ENCODE measurements around the gene ITPR1.

ITPR1 gene

DNA sequence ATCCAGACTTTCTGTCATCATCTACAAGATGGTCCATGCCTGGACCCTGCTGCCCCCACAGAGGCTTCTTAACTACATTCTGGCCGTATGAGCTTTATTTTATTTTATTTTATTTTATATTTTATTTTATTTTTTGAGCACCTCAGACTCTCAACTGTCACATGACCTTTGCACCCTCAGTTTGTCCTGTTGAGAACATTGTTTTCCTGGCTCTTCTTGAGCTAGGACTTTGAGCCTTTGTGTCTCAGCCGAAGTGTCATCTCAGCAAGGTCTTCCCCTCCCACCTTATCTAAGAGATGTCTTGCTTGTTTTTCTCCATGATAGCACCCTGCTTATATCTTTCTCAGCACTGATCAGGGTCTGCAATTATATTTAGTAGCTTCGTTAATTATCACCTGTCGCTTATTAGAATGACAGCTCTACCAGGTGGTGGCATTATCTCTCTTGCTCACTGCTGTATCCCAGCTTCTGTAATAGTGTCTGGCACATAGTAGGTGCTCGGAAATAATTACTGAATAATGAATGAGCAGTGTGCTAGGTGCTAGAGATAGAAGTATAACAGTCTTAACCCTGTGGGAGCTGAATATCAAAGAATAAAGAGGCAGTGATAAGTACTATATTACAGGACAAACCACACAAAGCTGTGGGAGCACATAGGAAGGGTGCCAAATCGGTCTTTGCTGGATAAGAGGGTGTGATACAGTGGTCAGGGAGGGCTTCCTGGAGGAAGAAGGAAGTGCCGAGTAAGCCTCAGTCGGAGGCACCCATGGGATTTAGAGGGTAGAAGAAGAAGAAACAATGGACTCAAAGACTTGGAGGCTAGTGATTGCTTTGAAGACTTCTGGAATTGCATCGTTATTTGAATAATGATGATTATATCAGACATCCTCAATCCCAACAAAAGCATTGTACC is 136.2 kb downstream of the ITPR1 start:
- no peak overlapping the region for H3K4me3 ChIP-seq (ENCODE audit: low read length)
- no peak for TF ChIP-seq CTCF (conservative IDR thresholded peaks at IDR 0.05; ENCODE audit: low read depth, low read length)
- no peak for DNase-seq (ENCODE audit: low read depth)

GRCh38 chr3:4633078-4634004 is 140.2 kb downstream of the ITPR1 start:
- peak; percentile 90 for TF ChIP-seq CTCF (conservative IDR thresholded peaks at IDR 0.05; ENCODE audit: low read depth, low read length)
- H3K4me3 ChIP-seq (ENCODE audit: low read length): no peak overlapping the region
- peak; percentile 29 for DNase-seq (ENCODE audit: low read depth)

- DNase-seq (ENCODE audit: low read depth): no peak
- no peak for TF ChIP-seq CTCF (conservative IDR thresholded peaks at IDR 0.05; ENCODE audit: low read depth, low read length)
- no peak overlapping the region for H3K4me3 ChIP-seq (ENCODE audit: low read length)
These were observed 141.7 kb downstream of the ITPR1 start for GRCh38 chr3:4634894-4635293.

DNA sequence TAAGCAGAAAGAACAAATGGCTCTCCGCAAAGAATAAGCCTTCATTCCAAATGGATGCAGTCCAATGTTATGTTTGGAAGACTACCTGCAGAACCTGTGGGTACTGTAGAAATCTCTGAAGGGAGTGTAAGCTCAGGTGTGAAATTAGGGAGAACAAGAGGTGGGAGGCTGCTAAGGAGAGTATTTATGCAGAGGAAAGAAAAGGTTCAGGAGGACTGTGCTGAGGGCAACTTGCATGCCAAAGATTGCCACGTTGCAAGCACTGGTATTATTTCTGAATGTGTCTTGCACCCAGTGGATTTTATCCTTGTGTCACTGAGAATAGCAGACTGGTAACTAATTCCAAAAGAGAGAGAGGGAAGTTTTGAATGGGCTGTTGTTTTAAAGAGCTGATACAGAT is 144.1 kb downstream of the ITPR1 start:
- TF ChIP-seq CTCF (conservative IDR thresholded peaks at IDR 0.05; ENCODE audit: low read depth, low read length): no peak
- no peak overlapping the region for H3K4me3 ChIP-seq (ENCODE audit: low read length)
- no peak for DNase-seq (ENCODE audit: low read depth)

GRCh38 chr3:4641863-4642563 is 148.9 kb downstream of the ITPR1 start:
- H3K4me3 ChIP-seq (ENCODE audit: low read length): no peak overlapping the region
- no peak for DNase-seq (ENCODE audit: low read depth)
- no peak for TF ChIP-seq CTCF (conservative IDR thresholded peaks at IDR 0.05; ENCODE audit: low read depth, low read length)

- no peak overlapping the region for H3K4me3 ChIP-seq (ENCODE audit: low read length)
- no peak for DNase-seq (ENCODE audit: low read depth)
- TF ChIP-seq CTCF (conservative IDR thresholded peaks at IDR 0.05; ENCODE audit: low read depth, low read length): no peak
These were observed 149.5 kb downstream of the ITPR1 start for GRCh38 chr3:4642611-4643010.
